NCI-H526 treated with DMSO at 0.1 percent for 48 hours (cell line): ENCODE data around the gene WDR82.
A peak's percentile ranks its signal among the peaks of the same experiment; 100 is the strongest.

Experiments
- DNase-seq: peaks from one replicate; lab custom pipeline; 2025; lab: John Stamatoyannopoulos, UW

WDR82 gene

GRCh38 chr3:52254608-52255007 is 23.8 kb downstream of the WDR82 start:
- no peak for DNase-seq

- DNase-seq, result no peak
These were observed 24.8 kb downstream of the WDR82 start for GRCh38 chr3:52253314-52254304.

- no peak for DNase-seq
These were observed 28.3 kb downstream of the WDR82 start for GRCh38 chr3:52250122-52250521.

GRCh38 chr3:52249683-52250082 is 28.8 kb downstream of the WDR82 start:
- DNase-seq, result no peak

- DNase-seq, result no peak
These were observed 29.5 kb downstream of the WDR82 start for GRCh38 chr3:52248816-52249547.

- no peak for DNase-seq
These were observed 30.3 kb downstream of the WDR82 start for GRCh38 chr3:52248165-52248541.

- DNase-seq, result no peak
These were observed 30.9 kb downstream of the WDR82 start for GRCh38 chr3:52247409-52248164.

- DNase-seq, result no peak
These were observed 31.6 kb downstream of the WDR82 start for GRCh38 chr3:52246728-52247408.

- no peak for DNase-seq
These were observed 32.2 kb downstream of the WDR82 start for GRCh38 chr3:52246264-52246620.

GRCh38 chr3:52245322-52246263 is 32.9 kb downstream of the WDR82 start, which contains the start of gene PPM1M:
Gene PPM1M (plus strand): TSS chr3:52245759. CDS start chr3:52245825, 66 bp downstream.
- DNase-seq, result no peak

- DNase-seq, result no peak
These were observed 34.4 kb downstream of the WDR82 start for GRCh38 chr3:52243791-52244628.

GRCh38 chr3:52242039-52242438 is 36.4 kb downstream of the WDR82 start:
- no peak for DNase-seq

GRCh38 chr3:52240886-52241370 is 37.5 kb downstream of the WDR82 start:
- DNase-seq, result no peak

GRCh38 chr3:52240059-52240885 is 38.2 kb downstream of the WDR82 start:
- DNase-seq, result no peak

- peak; percentile 26 for DNase-seq
These were observed 39.4 kb downstream of the WDR82 start, which contains the start of gene TWF2 for GRCh38 chr3:52238761-52239701. Gene TWF2 (minus strand): TSS chr3:52239158. CDS start chr3:52239016, 142 bp downstream.

- DNase-seq, result no peak
These were observed 40.2 kb downstream of the WDR82 start for GRCh38 chr3:52238193-52238760.

GRCh38 chr3:52237657-52238172 is 40.7 kb downstream of the WDR82 start:
- no peak for DNase-seq
